Pulmonary artery endothelial cell (primary cell): ENCODE data around the gene TAS2R3. TPM values are rescaled to one million over a fixed set of nuclear protein-coding genes. Genes with fewer than 3 reads are reported as not detected.

Experiments
- DNase-seq: peaks from one replicate; pipeline ENCODE4 v3.0.0-alpha.2; 2011; ENCODE audit warnings: low read depth, low spot score
- total RNA-seq: library from RNA; depleted of rRNA; stranded (reverse); fragments of >200 nt; gene quantifications from 2 replicates; pipeline ENCODE4 v1.2.3, GENCODE V29; 2014

Gene TAS2R3
- total RNA-seq, 1 donor from 2014 or later, result 0.46 TPM

DNA sequence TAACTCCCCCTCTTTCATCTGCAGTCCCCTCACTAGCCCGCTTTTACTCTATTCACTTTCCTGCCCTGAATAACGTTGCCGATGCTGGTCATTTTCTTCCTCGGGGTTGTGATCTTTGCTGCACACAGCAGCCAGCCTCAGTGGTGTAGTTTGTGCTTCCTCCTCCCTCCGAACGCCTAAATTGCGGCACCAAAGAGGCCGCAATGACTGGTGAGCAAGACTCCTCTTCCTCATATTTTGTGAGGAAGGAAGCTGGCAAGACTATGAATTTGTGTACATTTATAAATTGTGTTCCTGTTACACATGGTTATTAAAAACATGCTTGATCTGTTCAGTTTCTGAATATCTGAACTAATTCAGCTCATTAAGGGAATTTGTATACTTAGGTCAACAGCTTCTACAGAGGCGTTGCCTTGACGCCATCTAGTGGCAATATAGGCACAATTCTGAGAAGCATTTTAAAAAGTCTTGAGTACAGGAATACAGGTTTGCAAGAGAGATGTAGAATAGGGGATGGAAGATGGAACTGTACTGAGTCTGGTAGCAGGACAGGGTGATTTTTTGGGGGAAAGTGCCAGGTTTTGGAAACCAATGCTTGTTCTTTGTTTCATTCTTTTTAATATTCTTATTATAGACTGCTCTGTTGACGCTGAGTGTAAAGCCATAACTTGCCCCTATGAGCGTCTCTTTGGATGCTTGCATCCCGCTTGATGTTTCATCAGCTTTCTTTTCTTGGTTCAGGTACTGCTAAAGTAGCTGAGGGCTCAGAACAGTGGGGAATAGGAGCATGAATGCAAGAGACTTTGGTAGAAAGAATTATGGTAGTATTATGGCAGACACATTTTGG lies 22.0 kb downstream of the TAS2R3 start:
- DNase-seq, result peak; percentile 57

DNA sequence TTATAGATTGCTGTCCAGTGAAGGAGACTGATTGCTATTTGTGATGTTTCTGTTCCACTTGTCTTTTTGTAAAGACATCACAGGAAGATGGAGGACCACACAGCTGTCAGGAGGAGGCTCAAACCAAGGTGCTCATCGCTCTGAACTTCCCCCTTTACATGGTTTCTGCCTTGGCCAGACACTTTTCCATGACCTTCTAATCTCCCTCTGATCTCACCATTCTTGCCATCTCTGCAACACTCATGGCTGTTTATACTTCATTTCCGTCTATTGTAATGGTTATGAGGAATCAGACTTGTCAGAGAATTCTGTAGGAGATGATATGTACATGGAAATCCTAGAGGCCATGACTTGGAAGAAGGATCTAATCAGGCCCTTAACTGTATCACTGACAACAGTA lies 24.4 kb downstream of the TAS2R3 start:
- peak; percentile 73 for DNase-seq

DNA sequence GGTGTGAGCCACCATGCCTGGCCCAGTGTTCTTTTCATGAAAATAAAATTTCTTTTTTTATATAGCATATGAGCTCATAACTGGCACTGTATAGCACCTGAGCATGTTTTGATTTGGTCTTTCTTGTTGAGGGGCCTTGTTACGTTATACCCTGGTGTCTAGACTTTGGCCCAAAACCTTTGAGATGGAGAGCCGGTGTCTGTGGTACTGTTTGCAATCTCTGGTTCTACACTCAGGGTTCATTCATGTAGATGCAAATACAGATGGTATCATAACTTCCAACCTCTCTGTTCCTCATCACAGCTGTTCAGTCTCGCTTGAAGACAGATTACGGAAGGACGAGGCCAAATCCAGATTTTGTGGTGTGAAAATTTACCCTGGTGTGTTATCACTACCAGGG lies 26.0 kb downstream of the TAS2R3 start, which contains the start of gene TAS2R5:
Gene TAS2R5 (plus strand): TSS at position 301 of the 400 bp plus-strand sequence. CDS start 145 bp downstream, outside the sequence.
- no peak for DNase-seq

DNA sequence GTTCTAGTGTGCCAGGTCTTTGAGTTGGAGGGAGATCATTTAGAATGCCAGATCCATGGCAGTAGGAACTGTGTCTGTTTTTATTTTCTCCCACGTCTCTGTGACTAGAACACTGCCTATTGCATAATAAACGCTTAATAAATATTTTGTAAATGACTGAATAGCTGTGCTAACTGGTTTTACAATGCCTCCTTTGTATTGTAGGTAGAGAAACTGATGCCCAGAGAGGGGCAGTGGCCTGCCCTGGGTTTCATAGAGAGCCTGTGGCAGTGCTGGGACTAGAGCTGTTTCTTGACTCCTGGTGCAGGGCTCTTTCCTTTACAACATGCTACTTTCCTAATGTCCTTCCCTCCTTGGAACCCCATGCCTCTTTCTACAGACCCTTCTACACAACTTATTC lies 28.6 kb downstream of the TAS2R3 start:
- no peak for DNase-seq

Other genes with a start within 250 kb of the TAS2R3 start
- gene AGK, start 212.7 kb upstream of the TAS2R3 start, total RNA-seq, result 27.1 and 28.5 TPM in 2 replicates
- gene DENND11, start 61.9 kb upstream of the TAS2R3 start, total RNA-seq, result 33.9 and 38.3 TPM in 2 replicates
- not detected in 2 replicates for gene WEE2, start 55.7 kb upstream of the TAS2R3 start, total RNA-seq
- gene SSBP1, start 25.7 kb upstream of the TAS2R3 start, total RNA-seq, result 200 and 204 TPM in 2 replicates
- gene TAS2R4, start 12.6 kb downstream of the TAS2R3 start, total RNA-seq, result 0.33 and 0.85 TPM in 2 replicates
- 0.53 and 0.74 TPM in 2 replicates for gene TAS2R5, start 26.1 kb downstream of the TAS2R3 start, total RNA-seq
- gene PRSS37, start 77.4 kb downstream of the TAS2R3 start, total RNA-seq, result not detected in 2 replicates
- not detected in 2 replicates for gene OR9A4, start 152.3 kb downstream of the TAS2R3 start, total RNA-seq
- gene CLEC5A, start 182.9 kb downstream of the TAS2R3 start, total RNA-seq, result not detected in 2 replicates
- not detected in 2 replicates for gene TAS2R38, start 209.7 kb downstream of the TAS2R3 start, total RNA-seq
- gene MGAM, start 231.8 kb downstream of the TAS2R3 start, total RNA-seq, result under 0.01 TPM in 1 of 2 replicates, not detected in the other